Left kidney (tissue), 2 donors: ENCODE data around the gene C2orf78. TPM values are rescaled to one million over a fixed set of nuclear protein-coding genes. Genes with fewer than 3 reads are reported as not detected.

Experiments
- DNase-seq: peaks from one replicate; pipeline ENCODE4 v3.0.0-alpha.2; 2013
- polyA plus RNA-seq: library from polyadenylated mRNA; unstranded; fragments of 120-200 nt; gene quantifications from one replicate; pipeline ENCODE4 v1.2.1, GENCODE V29; 2013; ENCODE audit not compliant: insufficient read length

Gene C2orf78
- polyA plus RNA-seq, 1 donor: not detected

DNA sequence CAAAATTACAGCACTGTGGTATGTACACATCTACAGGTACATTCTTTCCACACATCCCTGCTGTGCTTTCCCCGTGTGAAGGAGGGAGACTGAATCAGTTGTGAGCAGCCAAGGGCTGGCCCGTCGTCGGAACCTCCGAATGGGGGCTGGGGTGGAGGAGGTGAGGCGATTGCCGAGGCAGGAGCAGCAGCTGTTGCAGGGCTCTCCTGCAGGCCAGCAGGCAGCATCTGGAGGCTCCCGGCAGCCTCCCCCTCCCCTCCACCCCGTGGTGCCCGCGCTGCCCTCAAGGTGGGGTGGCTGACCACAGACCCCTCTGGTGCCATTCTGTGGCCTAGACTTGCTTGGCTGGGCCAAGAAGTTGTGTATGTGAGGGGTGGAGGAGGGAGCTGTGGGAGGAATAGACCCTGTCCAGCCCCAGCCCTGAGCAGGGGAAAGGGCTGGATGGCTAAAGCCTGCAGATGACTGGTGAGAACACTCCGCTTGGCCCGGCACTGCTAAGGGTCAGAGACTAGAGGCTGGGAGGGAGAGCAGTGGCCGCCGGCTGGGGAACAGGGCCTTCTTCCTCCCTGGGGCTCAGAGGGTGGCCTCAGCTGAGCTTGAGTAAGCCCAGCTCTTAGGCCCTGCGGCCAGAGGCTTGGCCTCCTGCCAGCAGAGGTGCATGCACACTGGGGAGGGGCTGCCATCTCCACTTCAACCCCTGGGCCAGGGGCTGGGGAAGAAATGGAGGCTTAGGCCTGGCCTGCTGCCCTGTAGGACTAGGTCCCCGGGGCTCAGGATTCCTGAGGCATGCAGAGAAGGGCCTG lies 52.4 kb downstream of the C2orf78 start:
- no peak for DNase-seq

GRCh38 chr2:73837847-73838585 lies 54.0 kb downstream of the C2orf78 start:
- no peak for DNase-seq

DNA sequence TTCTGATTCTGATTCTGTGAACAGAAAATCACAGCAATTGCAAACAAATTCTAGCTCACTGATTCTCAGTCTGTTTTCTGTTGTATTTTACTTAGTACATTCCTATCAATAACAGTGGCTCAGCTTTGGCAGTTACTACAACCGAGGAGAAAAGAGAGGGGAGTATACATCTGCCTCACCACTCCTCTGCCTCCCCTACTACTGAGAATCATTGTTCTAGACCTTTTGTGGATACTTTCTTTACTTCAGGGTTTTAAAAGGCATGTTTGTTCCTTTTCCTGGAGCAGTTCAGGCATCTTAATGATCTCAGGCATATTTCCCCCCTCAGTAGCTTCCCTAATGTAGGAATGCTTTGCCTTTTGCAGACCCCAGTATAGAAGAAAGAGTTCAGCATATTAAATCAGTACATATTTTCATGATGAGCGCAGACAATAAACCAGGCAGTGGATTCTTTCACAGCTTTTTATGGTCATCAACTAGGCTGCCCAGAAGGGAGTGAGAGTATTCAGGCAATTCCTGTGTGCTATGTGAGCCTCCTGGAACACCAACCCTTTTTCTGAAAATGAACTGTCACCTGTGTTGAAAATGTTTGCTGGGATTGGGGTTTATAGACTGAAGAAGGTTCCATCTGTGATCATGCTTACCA lies 55.0 kb downstream of the C2orf78 start:
- no peak for DNase-seq

GRCh38 chr2:73839653-73840411 lies 55.8 kb downstream of the C2orf78 start:
- DNase-seq: no peak

DNA sequence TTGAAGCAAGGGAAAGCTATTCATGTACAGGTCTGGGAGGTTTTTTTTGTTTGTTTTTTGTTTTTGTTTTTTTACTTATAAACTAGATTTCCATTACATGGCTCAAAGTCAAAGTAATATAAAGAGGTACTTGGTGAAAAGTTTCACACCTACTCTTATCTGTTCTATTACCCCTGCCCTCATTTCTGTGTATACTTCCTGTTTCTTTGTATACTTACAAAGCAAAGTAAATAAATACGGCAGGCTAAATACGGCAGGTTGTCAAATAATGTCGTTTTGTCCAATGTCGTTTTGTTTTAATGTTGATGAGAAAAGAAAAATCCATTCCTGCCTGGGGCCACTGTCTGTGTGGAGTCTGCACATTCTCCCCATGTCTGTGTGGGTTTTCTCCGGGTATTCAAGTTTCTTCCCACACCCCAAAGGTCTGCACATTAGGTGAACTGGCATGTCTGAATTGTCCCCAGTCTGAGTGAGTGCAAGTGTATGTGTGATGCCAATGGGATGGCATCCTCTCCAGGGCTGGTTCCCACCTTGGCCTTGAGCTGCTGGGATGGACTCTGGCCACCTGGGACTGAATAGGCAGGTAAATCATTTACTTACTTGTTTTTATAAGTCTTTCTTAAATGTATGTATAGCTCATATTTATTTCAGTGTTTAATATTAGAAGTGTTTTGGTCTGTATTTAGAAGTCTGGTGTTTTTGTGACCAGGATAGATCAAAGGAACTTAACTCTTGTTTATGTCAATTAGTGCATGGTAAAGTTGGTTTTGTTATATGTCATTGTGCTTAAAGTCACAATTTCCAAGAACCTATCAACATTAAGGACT lies 58.1 kb downstream of the C2orf78 start:
- DNase-seq: no peak

GRCh38 chr2:73842739-73843019 lies 58.7 kb downstream of the C2orf78 start:
- no peak for DNase-seq

- no peak for DNase-seq
Observed at GRCh38 chr2:73844087-73844486, 60.1 kb downstream of the C2orf78 start.

GRCh38 chr2:73850009-73850408 lies 66.0 kb downstream of the C2orf78 start:
- no peak for DNase-seq

GRCh38 chr2:73851274-73851673 lies 67.3 kb downstream of the C2orf78 start:
- DNase-seq: no peak

DNA sequence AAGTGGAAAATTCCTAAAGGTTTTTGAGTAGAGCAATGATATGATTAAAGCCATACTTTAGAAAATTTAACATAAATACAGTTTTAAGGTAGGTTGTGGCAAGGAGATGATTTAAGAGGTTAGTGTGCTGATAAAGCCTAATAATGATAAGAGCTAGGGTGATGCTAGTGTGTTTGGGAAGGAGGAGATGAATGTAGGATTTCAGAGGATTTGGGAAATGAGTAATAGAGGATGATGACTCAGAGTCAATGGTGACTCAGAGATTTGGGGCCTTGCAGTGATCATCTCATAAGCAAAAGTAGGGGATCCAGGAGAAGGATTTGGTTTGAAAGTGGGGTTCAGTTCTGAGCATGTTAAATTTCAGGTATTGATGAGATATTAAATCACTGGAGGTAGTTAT lies 68.0 kb downstream of the C2orf78 start:
- DNase-seq: no peak

- DNase-seq: no peak
Observed at GRCh38 chr2:73855526-73855925, 71.5 kb downstream of the C2orf78 start.

DNA sequence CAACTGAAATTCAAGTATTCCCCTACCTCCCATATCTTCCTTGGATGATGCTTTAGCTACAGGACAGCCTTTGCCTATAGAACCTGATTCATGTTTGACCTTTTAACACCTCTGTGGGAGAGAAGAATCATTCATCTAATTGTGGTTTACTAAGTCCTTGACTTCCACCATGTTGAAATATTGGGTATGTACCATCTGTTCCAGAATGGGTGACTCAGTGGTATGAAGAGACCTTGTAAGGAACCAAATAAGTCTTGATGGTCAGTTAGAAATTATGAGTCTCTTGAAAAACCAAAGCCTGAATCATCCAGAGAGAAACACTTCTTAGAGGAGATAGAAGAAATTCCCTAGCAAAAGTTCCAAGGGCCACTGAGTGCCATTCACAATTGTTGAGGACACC lies 72.2 kb downstream of the C2orf78 start:
- DNase-seq: no peak

DNA sequence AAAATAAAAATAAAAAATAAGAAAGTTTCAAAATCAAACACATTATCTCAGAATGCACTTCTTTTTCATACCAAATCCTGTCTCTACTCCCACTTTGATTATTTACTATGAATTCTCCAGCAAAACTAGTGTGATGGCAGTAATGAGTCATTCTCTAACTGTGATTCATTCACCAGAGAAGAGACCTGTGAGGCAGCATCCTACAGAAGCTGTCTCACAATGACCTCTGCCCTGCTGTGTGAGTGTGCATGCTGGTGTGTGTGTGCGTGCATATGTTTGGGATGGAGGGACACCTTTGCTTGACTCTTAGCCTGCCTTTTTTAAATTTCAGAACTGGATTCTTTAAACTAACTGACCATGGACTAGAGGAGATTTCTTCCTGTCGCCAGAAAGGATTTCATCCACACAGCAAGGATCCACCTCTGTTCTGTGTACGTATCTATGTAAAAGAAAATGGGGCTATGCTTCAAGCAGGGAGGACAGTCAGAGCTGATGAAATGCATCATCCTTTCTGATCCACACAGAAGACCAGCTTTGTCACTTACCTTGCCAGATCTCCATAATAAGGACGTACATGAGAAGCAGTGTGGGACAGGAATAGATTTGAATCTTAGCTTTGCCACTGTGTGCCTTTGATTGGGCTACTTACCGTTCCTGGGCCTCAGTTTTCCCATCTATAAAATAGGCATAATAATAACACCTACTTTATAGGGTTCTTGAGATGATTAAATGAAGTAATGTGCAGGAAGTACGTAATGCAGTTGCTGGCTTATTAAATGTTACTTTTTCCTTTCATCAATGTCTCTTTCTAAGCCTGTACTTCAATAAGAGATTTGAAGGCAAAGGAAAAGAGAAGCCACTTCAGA lies 76.0 kb downstream of the C2orf78 start:
- no peak for DNase-seq

- no peak for DNase-seq
Observed at GRCh38 chr2:73862987-73863386, 79.0 kb downstream of the C2orf78 start.

Other genes starting within 250 kb of the C2orf78 start
- 18.6 TPM for gene NAT8, start 141.8 kb upstream of the C2orf78 start, polyA plus RNA-seq
- gene TPRKB, start 46.8 kb upstream of the C2orf78 start, polyA plus RNA-seq: 78.6 TPM
- gene DUSP11, start 4.1 kb upstream of the C2orf78 start, polyA plus RNA-seq: 34.1 TPM
- gene STAMBP, start 44.8 kb downstream of the C2orf78 start, polyA plus RNA-seq: 63.8 TPM
- 0.40 TPM for gene ACTG2, start 108.8 kb downstream of the C2orf78 start, polyA plus RNA-seq
- 66.3 TPM for gene DGUOK, start 142.7 kb downstream of the C2orf78 start, polyA plus RNA-seq
- gene TET3, start 200.7 kb downstream of the C2orf78 start, polyA plus RNA-seq: 26.2 TPM